Activated naive CD4-positive, alpha-beta T cell treated with anti-CD3 and anti-CD28 coated beads for 36 hours (primary cell): Measurements from ENCODE around the gene GALNT12. TPM values are rescaled to one million over a fixed set of nuclear protein-coding genes. Genes with fewer than 3 reads are reported as not detected.

Experiments
- CTCF ChIA-PET: fragments of 350-600 bp; sonication (Branson Sonifier 250); formaldehyde crosslinking; loops from one replicate; lab custom pipeline; 2021; ENCODE audit warnings: antibody characterized with exemption; lab: Charles Lee
- DNase-seq: peaks from one replicate; pipeline ENCODE4 v3.0.0-alpha.2; 2020
- H3K27ac Mint-ChIP-seq: one replicate; pipeline ENCODE4 v1.8.0; 2021; ENCODE audit warnings: mild to moderate bottlenecking, mixed read lengths
- H3K27me3 Mint-ChIP-seq: one replicate; pipeline ENCODE4 v1.8.0; 2021; ENCODE audit warnings: low read depth, mixed read lengths
- H3K36me3 Mint-ChIP-seq: one replicate; pipeline ENCODE4 v1.8.0; 2021; ENCODE audit warnings: low read depth, mixed read lengths
- H3K4me1 Mint-ChIP-seq: one replicate; pipeline ENCODE4 v1.8.0; 2021; ENCODE audit warnings: low read depth, mixed read lengths
- H3K4me3 Mint-ChIP-seq: one replicate; pipeline ENCODE4 v1.8.0; 2021; ENCODE audit warnings: mild to moderate bottlenecking, moderate library complexity, mixed read lengths
- H3K9me3 Mint-ChIP-seq: one replicate; pipeline ENCODE4 v1.8.0; 2021; ENCODE audit warnings: mixed read lengths
- intact Hi-C: fragments of 100-400 bp; cut with micrococcal nuclease; formaldehyde crosslinking; loops from one replicate; pipeline ENCODE4 v1.15.1; 2023
- total RNA-seq, 2 experiments: library from RNA; stranded (reverse); gene quantifications; one replicate each; pipeline ENCODE4 v1.2.3, GENCODE V29; 2021

Gene GALNT12
- total RNA-seq, 2 experiments from 2014 or later = 12.9 to 13.5 TPM

GRCh38 chr9:98773721-98774120, 33.7 kb upstream of the GALNT12 start:
- H3K27ac Mint-ChIP-seq = no peak overlapping the region
- H3K36me3 Mint-ChIP-seq = peaks cover 29% of the 10 kb centered on the region
- CTCF ChIA-PET = interaction anchor here (0.6 to 3.7 kb wide), 9 partner anchors 7 to 323 kb away, joined by 3 to 30 read pairs (median 4); no protein-coding TSS in a partner anchor
- H3K4me1 Mint-ChIP-seq = no peaks in the 10 kb centered on the region
- H3K4me3 Mint-ChIP-seq = no peak overlapping the region
- no peak for DNase-seq
- intact Hi-C loops = no loop called here
- no peaks in the 10 kb centered on the region for H3K27me3 Mint-ChIP-seq
- no peaks in the 10 kb centered on the region for H3K9me3 Mint-ChIP-seq

GRCh38 chr9:98774746-98775145, 32.7 kb upstream of the GALNT12 start:
- peak; percentile 38 for DNase-seq
- H3K4me1 Mint-ChIP-seq = no peaks in the 10 kb centered on the region
- H3K36me3 Mint-ChIP-seq = peaks cover 28% of the 10 kb centered on the region
- H3K9me3 Mint-ChIP-seq = no peaks in the 10 kb centered on the region
- CTCF ChIA-PET = interaction anchor here (0.6 to 3.7 kb wide), 27 partner anchors 8 to 754 kb away, joined by 3 to 30 read pairs (median 4); no protein-coding TSS in a partner anchor
- no peaks in the 10 kb centered on the region for H3K27me3 Mint-ChIP-seq
- intact Hi-C loops = no loop called here
- no peak overlapping the region for H3K27ac Mint-ChIP-seq
- H3K4me3 Mint-ChIP-seq = no peak overlapping the region

- H3K27ac Mint-ChIP-seq = no peak overlapping the region
- H3K9me3 Mint-ChIP-seq = no peaks in the 10 kb centered on the region
- H3K36me3 Mint-ChIP-seq = peaks cover 20% of the 10 kb centered on the region
- H3K27me3 Mint-ChIP-seq = no peaks in the 10 kb centered on the region
- intact Hi-C loops = loop anchor here (1.0 to 2.0 kb wide), 3 partner anchors 239 to 571 kb away; no protein-coding TSS in a partner anchor
- CTCF ChIA-PET = interaction anchor here (0.6 to 3.7 kb wide), 22 partner anchors 9 to 504 kb away, joined by 3 to 30 read pairs (median 4); no protein-coding TSS in a partner anchor
- H3K4me1 Mint-ChIP-seq = no peaks in the 10 kb centered on the region
- H3K4me3 Mint-ChIP-seq = no peak overlapping the region
- DNase-seq = peak; percentile 55
Observed at GRCh38 chr9:98775831-98776441, 31.5 kb upstream of the GALNT12 start.

- Mint-ChIP-seq H3K27ac (no peak overlapping the region), H3K9me3 (no peaks in the 10 kb centered on the region), H3K4me1 (no peaks in the 10 kb centered on the region), H3K36me3 (peaks cover 17% of the 10 kb centered on the region), H3K4me3 (no peak overlapping the region), H3K27me3 (no peaks in the 10 kb centered on the region)
- intact Hi-C loops = loop anchor here (2.0 kb wide), 2 partner anchors 241 to 573 kb away; no protein-coding TSS in a partner anchor
- CTCF ChIA-PET = interaction anchor here (0.5 to 2.9 kb wide), 2 partner anchors 113 to 462 kb away, joined by 4 to 14 read pairs; no protein-coding TSS in a partner anchor
- no peak for DNase-seq
Observed at GRCh38 chr9:98777618-98778017, 29.9 kb upstream of the GALNT12 start.

- Mint-ChIP-seq H3K27ac (no peak overlapping the region), H3K4me3 (no peak overlapping the region), H3K9me3 (no peaks in the 10 kb centered on the region), H3K27me3 (no peaks in the 10 kb centered on the region), H3K4me1 (no peaks in the 10 kb centered on the region), H3K36me3 (peaks cover 13% of the 10 kb centered on the region)
- CTCF ChIA-PET = no interaction called here
- DNase-seq = no peak
- intact Hi-C loops = no loop called here
Observed at GRCh38 chr9:98778251-98778650, 29.2 kb upstream of the GALNT12 start.

- Mint-ChIP-seq H3K4me3 (no peak overlapping the region), H3K4me1 (no peaks in the 10 kb centered on the region), H3K36me3 (peaks cover 16% of the 10 kb centered on the region), H3K27ac (no peak overlapping the region), H3K27me3 (no peaks in the 10 kb centered on the region), H3K9me3 (no peaks in the 10 kb centered on the region)
- CTCF ChIA-PET = interaction anchor here (0.6 to 0.8 kb wide), 2 partner anchors 13 to 14 kb away, joined by 3 to 4 read pairs; no protein-coding TSS in a partner anchor
- no peak for DNase-seq
- intact Hi-C loops = no loop called here
Observed at GRCh38 chr9:98778711-98779530, 28.5 kb upstream of the GALNT12 start.

- H3K36me3 Mint-ChIP-seq = peaks cover 16% of the 10 kb centered on the region
- no peak overlapping the region for H3K27ac Mint-ChIP-seq
- no peaks in the 10 kb centered on the region for H3K9me3 Mint-ChIP-seq
- H3K4me3 Mint-ChIP-seq = no peak overlapping the region
- H3K27me3 Mint-ChIP-seq = no peaks in the 10 kb centered on the region
- CTCF ChIA-PET = interaction anchor here (0.6 kb wide), 1 partner anchor 11 kb away, joined by 4 read pairs; no protein-coding TSS in a partner anchor
- intact Hi-C loops = no loop called here
- no peaks in the 10 kb centered on the region for H3K4me1 Mint-ChIP-seq
- no peak for DNase-seq
Observed at GRCh38 chr9:98780059-98780749, 27.3 kb upstream of the GALNT12 start.

- Mint-ChIP-seq H3K27ac (no peak overlapping the region), H3K9me3 (no peaks in the 10 kb centered on the region), H3K4me3 (no peak overlapping the region), H3K36me3 (peaks cover 14% of the 10 kb centered on the region), H3K4me1 (no peaks in the 10 kb centered on the region), H3K27me3 (no peaks in the 10 kb centered on the region)
- CTCF ChIA-PET = interaction anchor here (1.0 kb wide), 1 partner anchor 9 kb away, joined by 4 read pairs; no protein-coding TSS in a partner anchor
- intact Hi-C loops = no loop called here
- DNase-seq = no peak
Observed at GRCh38 chr9:98781588-98782383, 25.7 kb upstream of the GALNT12 start.

GRCh38 chr9:98783518-98784226, 23.8 kb upstream of the GALNT12 start:
- no peaks in the 10 kb centered on the region for H3K27me3 Mint-ChIP-seq
- H3K27ac Mint-ChIP-seq = no peak overlapping the region
- peaks cover 10% of the 10 kb centered on the region for H3K36me3 Mint-ChIP-seq
- no peak overlapping the region for H3K4me3 Mint-ChIP-seq
- H3K4me1 Mint-ChIP-seq = no peaks in the 10 kb centered on the region
- H3K9me3 Mint-ChIP-seq = no peaks in the 10 kb centered on the region
- no peak for DNase-seq
- CTCF ChIA-PET = interaction anchor here (0.6 to 2.2 kb wide), 2 partner anchors 9 to 247 kb away, joined by 4 to 15 read pairs; no protein-coding TSS in a partner anchor
- intact Hi-C loops = no loop called here

- CTCF ChIA-PET = interaction anchor here (1.3 to 2.2 kb wide), 2 partner anchors 10 to 21 kb away, joined by 3 to 15 read pairs; no protein-coding TSS in a partner anchor
- no peaks in the 10 kb centered on the region for H3K4me1 Mint-ChIP-seq
- no peak overlapping the region for H3K27ac Mint-ChIP-seq
- intact Hi-C loops = no loop called here
- DNase-seq = no peak
- H3K36me3 Mint-ChIP-seq = peaks cover 12% of the 10 kb centered on the region
- H3K9me3 Mint-ChIP-seq = no peaks in the 10 kb centered on the region
- H3K4me3 Mint-ChIP-seq = no peak overlapping the region
- H3K27me3 Mint-ChIP-seq = no peaks in the 10 kb centered on the region
Observed at GRCh38 chr9:98784831-98785806, 22.4 kb upstream of the GALNT12 start.
